Fibroblast of pulmonary artery (primary cell): ENCODE measurements around the gene HUNK.
"Not testable (repeated sequence)": the region's sequence is repeated elsewhere in the genome, so short reads cannot be mapped to it uniquely, and the experiment has no call there.

Source experiments
- DNase-seq: peaks from one replicate; pipeline ENCODE4 v3.0.0-alpha.2; 2010; ENCODE audit warnings: low read depth
- H3K4me3 ChIP-seq: replicated peaks from 2 replicates; pipeline ENCODE4 v1.5.1; 2011; ENCODE audit warnings: low read depth, mild to moderate bottlenecking, control low read depth, low read length, moderate library complexity
- CTCF ChIP-seq: IDR thresholded peaks from 2 replicates; pipeline ENCODE4 v1.5.1; 2011; ENCODE audit warnings: mild to moderate bottlenecking, control low read depth, low read length, inconsistent platforms; ENCODE audit errors: missing control alignments

Gene HUNK

GRCh38 chr21:32021319-32021994, 148.6 kb downstream of the HUNK start:
- no peak for TF ChIP-seq CTCF

GRCh38 chr21:32022146-32022545, 149.3 kb downstream of the HUNK start:
- no peak overlapping the region for H3K4me3 ChIP-seq
- DNase-seq, result no peak
- no peak for TF ChIP-seq CTCF

More at GRCh38 chr21:32021319-32021994, 148.6 kb downstream of the HUNK start:
- no peak overlapping the region for H3K4me3 ChIP-seq
- no peak for DNase-seq

GRCh38 chr21:32030146-32030652, 157.4 kb downstream of the HUNK start:
- H3K4me3 ChIP-seq, result no peak overlapping the region
- no peak for DNase-seq
- no peak for TF ChIP-seq CTCF

GRCh38 chr21:32034850-32035249, 162.0 kb downstream of the HUNK start:
- H3K4me3 ChIP-seq, result no peak overlapping the region
- no peak for DNase-seq
- no peak for TF ChIP-seq CTCF

- H3K4me3 ChIP-seq, result no peak overlapping the region
- TF ChIP-seq CTCF, result no peak
- no peak for DNase-seq
These were observed 162.8 kb downstream of the HUNK start for GRCh38 chr21:32035617-32036016.

- no peak for DNase-seq
These were observed 163.9 kb downstream of the HUNK start for GRCh38 chr21:32036756-32037155.

GRCh38 chr21:32038751-32039150, 165.9 kb downstream of the HUNK start:
- DNase-seq, H3K4me3 ChIP-seq: not testable (repeated sequence)

More at GRCh38 chr21:32036756-32037155, 163.9 kb downstream of the HUNK start:
- no peak overlapping the region for H3K4me3 ChIP-seq
- TF ChIP-seq CTCF, result no peak
